PC-9 (cell line): ENCODE measurements around the gene ZCCHC18. TPM values are rescaled to one million over a fixed set of nuclear protein-coding genes. Genes with fewer than 3 reads are reported as not detected.

Source experiments
- BruUV-seq: library from RNA; stranded (reverse); fragments of 400-500 nt; replicated peaks from 2 replicates; lab custom pipeline; 2021; lab: Mats Ljungman, UMichigan
- CTCF ChIA-PET: fragments of 300-600 bp; sonication (Branson Sonifier 250); formaldehyde crosslinking; loops from one replicate; lab custom pipeline; 2022; ENCODE audit warnings: antibody characterized with exemption; lab: Charles Lee
- POLR2A ChIA-PET: fragments of 300-600 bp; sonication (Branson Sonifier 250); formaldehyde crosslinking; loops from one replicate; lab custom pipeline; 2022; ENCODE audit warnings: antibody characterized with exemption; ENCODE audit not compliant: unreplicated experiment; lab: Charles Lee
- DNase-seq, 2 experiments: peaks; one replicate each; pipeline versions ENCODE4 v3.0.0 to v3.0.0-alpha.2; 2015 to 2022; ENCODE audit warnings: mixed read lengths in 1 of 2
- H2AFZ ChIP-seq: fragments of 200-600 bp; sonication (generic); 2 replicates; pipeline ENCODE4 v1.8.1; 2017; ENCODE audit warnings: antibody characterized with exemption
- H3F3A ChIP-seq: fragments of 200-600 bp; sonication (generic); 2 replicates; pipeline ENCODE4 v1.8.1; 2017; ENCODE audit warnings: antibody characterized with exemption, mild to moderate bottlenecking, low read depth; ENCODE audit not compliant: insufficient read depth
- H3K27ac ChIP-seq: fragments of 200-600 bp; sonication (generic); 2 replicates; pipeline ENCODE4 v1.6.1; 2016; ENCODE audit warnings: mixed run types
- H3K27me3 ChIP-seq: fragments of 200-600 bp; sonication (generic); 2 replicates; pipeline ENCODE4 v1.6.1; 2016; ENCODE audit warnings: low read depth, mixed run types; ENCODE audit not compliant: insufficient read depth
- H3K36me3 ChIP-seq: fragments of 200-600 bp; sonication (generic); 2 replicates; pipeline ENCODE4 v1.6.1; 2016; ENCODE audit warnings: low read depth, mixed run types
- H3K4me1 ChIP-seq: fragments of 200-600 bp; sonication (generic); replicated peaks from 2 replicates; pipeline ENCODE4 v1.6.1; 2016; ENCODE audit warnings: mixed run types; ENCODE audit not compliant: insufficient read depth
- H3K4me2 ChIP-seq: fragments of 200-600 bp; sonication (generic); 2 replicates; pipeline ENCODE4 v1.6.1; 2017; ENCODE audit warnings: mixed run types
- H3K4me3 ChIP-seq: fragments of 200-600 bp; sonication (generic); 2 replicates; pipeline ENCODE4 v1.6.1; 2016; ENCODE audit warnings: mixed run types
- H3K79me2 ChIP-seq: fragments of 200-600 bp; sonication (generic); 2 replicates; pipeline ENCODE4 v1.6.1; 2017; ENCODE audit warnings: low read depth, mixed run types
- H3K9me2 ChIP-seq: fragments of 200-600 bp; sonication (generic); 2 replicates; pipeline ENCODE4 v1.8.1; 2017; ENCODE audit warnings: mild to moderate bottlenecking; ENCODE audit not compliant: insufficient read depth
- H3K9me3 ChIP-seq: fragments of 200-600 bp; sonication (generic); 2 replicates; pipeline ENCODE4 v1.8.1; 2016; ENCODE audit warnings: low read depth; ENCODE audit not compliant: insufficient read depth
- H4K20me1 ChIP-seq: fragments of 200-600 bp; sonication (generic); 2 replicates; pipeline ENCODE4 v1.8.1; 2017; ENCODE audit not compliant: insufficient read depth
- CTCF ChIP-seq: fragments of 200-600 bp; sonication (generic); conservative IDR thresholded peaks from 2 replicates; pipeline ENCODE4 v1.6.1; 2017; ENCODE audit warnings: mixed run types, antibody characterized with exemption, mild to moderate bottlenecking, moderate library complexity
- EZH2 ChIP-seq: fragments of 200-600 bp; sonication (generic); IDR thresholded peaks from 2 replicates; pipeline ENCODE4 v1.8.0; 2017; ENCODE audit warnings: antibody characterized with exemption, low read depth
- intact Hi-C: fragments of 100-400 bp; cut with micrococcal nuclease; formaldehyde crosslinking; loops from one replicate; pipeline ENCODE4 v1.10.0; 2022; ENCODE audit not compliant: unreplicated experiment
- total RNA-seq: library from RNA; stranded (reverse); gene quantifications from 2 replicates; pipeline ENCODE4 v1.2.3, GENCODE V29; 2021

ZCCHC18 gene
- total RNA-seq, 1 experiment from 2014 or later: not detected

GRCh38 chrX:104134583-104135261 is 22.4 kb downstream of the ZCCHC18 start:
- DNase-seq: no peak
- Histone ChIP-seq H3K4me2 (no peak overlapping the region), H3K9me3 (no peaks in the 10 kb centered on the region), H3F3A (no peaks in the 10 kb centered on the region), H3K4me1 (no peaks in the 10 kb centered on the region), H3K36me3 (no peaks in the 10 kb centered on the region), H3K27ac (no peak overlapping the region), H3K79me2 (no peaks in the 10 kb centered on the region), H4K20me1 (no peaks in the 10 kb centered on the region), H3K4me3 (no peak overlapping the region), H3K27me3 (no peaks in the 10 kb centered on the region), H2AFZ (no peak overlapping the region), H3K9me2 (no peaks in the 10 kb centered on the region)
- BruUV-seq: no TSS peak
- CTCF ChIA-PET: no interaction called here
- TF ChIP-seq CTCF: no peak
- no peak for TF ChIP-seq EZH2
- POLR2A ChIA-PET: no interaction called here
- intact Hi-C loops: no loop called here

- H3K4me2 ChIP-seq: no peak overlapping the region
- no TSS peak for BruUV-seq
Observed at GRCh38 chrX:104135677-104136076, 23.4 kb downstream of the ZCCHC18 start.

More at GRCh38 chrX:104135677-104136076, 23.4 kb downstream of the ZCCHC18 start:
- no peaks in the 10 kb centered on the region for H3K36me3 ChIP-seq
- no peak overlapping the region for H2AFZ ChIP-seq
- no peak overlapping the region for H3K4me3 ChIP-seq
- no peak for DNase-seq
- no peaks in the 10 kb centered on the region for H3K9me2 ChIP-seq
- TF ChIP-seq EZH2: no peak
- TF ChIP-seq CTCF: no peak
- CTCF ChIA-PET: no interaction called here
- no peaks in the 10 kb centered on the region for H3K27me3 ChIP-seq
- no peak overlapping the region for H3K27ac ChIP-seq
- H3K79me2 ChIP-seq: no peaks in the 10 kb centered on the region
- no peaks in the 10 kb centered on the region for H4K20me1 ChIP-seq
- H3F3A ChIP-seq: no peaks in the 10 kb centered on the region
- intact Hi-C loops: loop anchor here (1.0 to 2.0 kb wide), 3 partner anchors 37 to 602 kb away; no protein-coding TSS in a partner anchor
- no peaks in the 10 kb centered on the region for H3K4me1 ChIP-seq
- POLR2A ChIA-PET: no interaction called here
- no peaks in the 10 kb centered on the region for H3K9me3 ChIP-seq
